Heart left ventricle (tissue), 16 donors: ENCODE results near the gene TBXA2R. TPM values are rescaled to one million over a fixed set of nuclear protein-coding genes. Genes with fewer than 3 reads are reported as not detected.

Experiments
- ATAC-seq, 4 donors: fragments of 200-7000 bp; cut with Tn5 transposase; one replicate each; pipeline ENCODE4 v1.9.1; 2020 to 2022; ENCODE audit warnings: moderate library complexity in 4 of 4, mild to moderate bottlenecking in 3 of 4, moderate number of reproducible peaks in 1 of 4
- DNase-seq, 5 donors: peaks; one replicate each; pipeline ENCODE4 v3.0.0-alpha.2; 2020
- H3K27ac ChIP-seq, 12 donors: fragments of 200-600 bp; sonication (generic) in 4 of 12; one replicate each; pipeline versions ENCODE4 v1.5.0 to v1.8.0; 2016 to 2022; ENCODE audit warnings: mild to moderate bottlenecking in 2 of 12
- H3K27me3 ChIP-seq, 9 donors: fragments of 200-600 bp; sonication (generic) in 2 of 9; one replicate each; pipeline versions ENCODE4 v1.5.1 to v1.8.0; 2016 to 2022; ENCODE audit warnings: mild to moderate bottlenecking in 3 of 9
- H3K36me3 ChIP-seq, 9 donors: fragments of 200-600 bp; sonication (generic) in 2 of 9; one replicate each; pipeline versions ENCODE4 v1.5.0 to v1.8.0; 2018 to 2022; ENCODE audit warnings: mild to moderate bottlenecking in 2 of 9
- H3K4me1 ChIP-seq, 12 donors: fragments of 200-600 bp; sonication (generic) in 4 of 12; one replicate each; pipeline versions ENCODE4 v1.5.0 to v1.8.0; 2016 to 2022; ENCODE audit warnings: mild to moderate bottlenecking in 3 of 12
- H3K4me3 ChIP-seq, 12 donors: fragments of 200-600 bp; sonication (generic) in 4 of 12; one replicate each; pipeline versions ENCODE4 v1.5.0 to v1.8.0; 2017 to 2022; ENCODE audit warnings: mild to moderate bottlenecking in 9 of 12, moderate library complexity in 4 of 12
- H3K9me3 ChIP-seq, 12 donors: fragments of 200-600 bp; sonication (generic) in 4 of 12; one replicate each; pipeline versions ENCODE4 v1.5.0 to v1.8.0; 2016 to 2022; ENCODE audit warnings: mild to moderate bottlenecking in 1 of 12
- CTCF ChIP-seq, 12 donors: fragments of 200-600 bp; sonication (generic) in 4 of 12; IDR thresholded peaks; one replicate each; pipeline versions ENCODE4 v1.5.0 to v1.8.0; 2018 to 2022; ENCODE audit warnings: antibody characterized with exemption in 12 of 12, mild to moderate bottlenecking in 5 of 12
- POLR2A ChIP-seq, 2 donors: fragments of 450-650 bp; IDR thresholded peaks; one replicate each; pipeline ENCODE4 v1.6.1; 2017; ENCODE audit warnings: antibody characterized with exemption in 2 of 2, mild to moderate bottlenecking in 2 of 2, moderate library complexity in 2 of 2
- WGBS, 4 donors: extraction: QIAGEN DNeasy Blood & Tissue Kit in 2 of 4; methylation state at CpG; one replicate each; pipeline versions ENCODE4 v1.1.5 to v1.1.7; 2013 to 2018; 5-methylcytosine and 5-hydroxymethylcytosine counted together
- intact Hi-C, 10 donors: fragments of 100-400 bp; cut with DNase I; formaldehyde crosslinking; loops; one replicate each; pipeline versions ENCODE4 v1.11.1 to v1.14.2; 2022
- polyA plus RNA-seq, 2 donors: library from polyadenylated mRNA; stranded (reverse); fragments of 200-250 nt; gene quantifications; one replicate each; pipeline ENCODE4 v1.2.3, GENCODE V29; 2013
- total RNA-seq, 9 donors: library from RNA; depleted of rRNA in 2 of 9; stranded (reverse); fragments of >200 nt in 2 of 9; fragmentation: NEBNext Ultra II Directional in 3 of 9; extraction: Animal tissue kit (Norgen Biotek cat#: 25700) in 3 of 9; gene quantifications; one replicate each; pipeline versions ENCODE4 v1.1.0 to v1.2.4, GENCODE V29; 2016 to 2023
- donor health status: ischemic (EF 13 %, LVEDD 7.1; RV severe dilation, severe dysfunction).
- donor health status: healthy with polysubstance abuse.
- donor health status: DM: no; HTN: yes; CAD: no.
- donor health status: DM: no; HTN: no; CAD: no.
- donor health status: ischemic (EF 25% LVEDD 6.9; RV normal size, moderate dysfunction).
- donor health status: ischemic (EF 25% LVEDD 5.7; RV mildly dilated, moderate dysfunction).
- donor health status: healthy.
- donor health status: DM: yes; HTN: yes; CAD: no.
- donor health status: ischemic (EF 35%, LVEDD 5.7; RV mildly dilated, moderate dysfunction).
- donor health status: nonischemic (EF 11% LVEDD 7.7; RV severe dilation, severe dysfunction).
- donor health status: DM: yes; HTN: yes; CAD: no.
- donor health status: PGD.
- donor health status: ischemic (EF 29% LVEDD 5.4; RV normal size, mild dysfunction).
- donor health status: nonischemic (EF 23%, LVEDD 6.1; RV moderate dilation, normal function).

Gene TBXA2R
- total and polyA plus RNA-seq, 11 donors: 1.9 to 5.1 (median 2.9) TPM

- 82 to 87% (median 84%) methylated on average over 19 to 31 of the region's 31 CpGs for WGBS, 4 donors
- intact Hi-C loops: loop anchor here in 9 of 10 donors (1.0 to 10.0 kb wide), 12 partner anchors 32 to 317 kb away; partner anchors contain the start of genes MFSD12 (in 3 of the 9), GIPC3 (in 1 of the 9) and HMG20B (in 1 of the 9)
- no peaks in the 10 kb centered on the region for H3K27me3 ChIP-seq
- H3K4me1 ChIP-seq: peaks cover 0 to 18% (median 6%) of the 10 kb centered on the region in 12 donors
- TF ChIP-seq CTCF (IDR thresholded peaks at IDR 0.05) (peak in 3 of 12 donors; percentile 10 to 30 (median 24)), POLR2A (IDR thresholded peaks at IDR 0.05) (no peak)
- H3K9me3 ChIP-seq: no peaks in the 10 kb centered on the region
- ATAC-seq (peak in 2 of 4 donors; percentile 2 to 4), DNase-seq (peak in 2 of 5 donors; percentile 15 to 58)
- peak overlapping the region in 1 of 12 donors; percentile 36 for H3K4me3 ChIP-seq
- peaks cover 0 to 68% (median 25%) of the 10 kb centered on the region in 9 donors for H3K36me3 ChIP-seq
- no peak overlapping the region for H3K27ac ChIP-seq
These were observed 12.3 kb upstream of the TBXA2R start for GRCh38 chr19:3618811-3619630.

- no peaks in the 10 kb centered on the region for H3K27me3 ChIP-seq
- whole genome bisulfite sequencing, 4 donors: 37 to 57% (median 46%) methylated on average over 11 to 31 of the region's 31 CpGs
- ATAC-seq: peak; percentile 55 to 90 (median 78)
- TF ChIP-seq CTCF (IDR thresholded peaks at IDR 0.05): peak; percentile 92 to 98 (median 96)
- TF ChIP-seq POLR2A (IDR thresholded peaks at IDR 0.05): peak in 1 of 2 donors; percentile 13
- DNase-seq: peak; percentile 72 to 86 (median 73)
- H3K4me3 ChIP-seq: peak overlapping the region in 10 of 12 donors; percentile 2 to 51 (median 30)
- intact Hi-C loops: loop anchor here in 9 of 10 donors (1.0 to 10.0 kb wide), 12 partner anchors 31 to 316 kb away; partner anchors contain the start of genes MFSD12 (in 3 of the 9), GIPC3 (in 1 of the 9) and HMG20B (in 1 of the 9)
- peaks cover 0 to 68% (median 24%) of the 10 kb centered on the region in 9 donors for H3K36me3 ChIP-seq
- H3K4me1 ChIP-seq: peaks cover 0 to 17% (median 6%) of the 10 kb centered on the region in 12 donors
- peak overlapping the region in 9 of 12 donors; percentile 19 to 70 (median 49) for H3K27ac ChIP-seq
- H3K9me3 ChIP-seq: no peaks in the 10 kb centered on the region
These were observed 11.6 kb upstream of the TBXA2R start for GRCh38 chr19:3618144-3618810.

GRCh38 chr19:3617463-3617862 lies 10.8 kb upstream of the TBXA2R start:
- intact Hi-C loops: loop anchor here in 8 of 10 donors (5.0 to 10.0 kb wide), 7 partner anchors 35 to 315 kb away; partner anchors contain the start of genes MFSD12 (in 3 of the 8) and HMG20B (in 1 of the 8)
- Histone ChIP-seq H3K9me3 (no peaks in the 10 kb centered on the region), H3K27me3 (no peaks in the 10 kb centered on the region), H3K36me3 (peaks cover 0 to 68% (median 24%) of the 10 kb centered on the region in 9 donors), H3K4me3 (peak overlapping the region in 9 of 12 donors; percentile 13 to 51 (median 30)), H3K4me1 (peaks cover 0 to 17% (median 6%) of the 10 kb centered on the region in 12 donors), H3K27ac (peak overlapping the region in 9 of 12 donors; percentile 31 to 70 (median 42))
- DNase-seq (peak in 1 of 5 donors; percentile 74), ATAC-seq (peak in 2 of 4 donors; percentile 23 to 73)
- 50 to 57% (median 54%) methylated on average over 17 to 19 of the region's 19 CpGs for WGBS, 4 donors
- TF ChIP-seq CTCF (IDR thresholded peaks at IDR 0.05) (no peak), POLR2A (IDR thresholded peaks at IDR 0.05) (peak in 1 of 2 donors; percentile 25)
